Calu3 (cell line): ENCODE data around the gene AEBP1. TPM values are rescaled to one million over a fixed set of nuclear protein-coding genes. Genes with fewer than 3 reads are reported as not detected.
"Not testable (repeated sequence)": the region's sequence is repeated elsewhere in the genome, so short reads cannot be mapped to it uniquely, and the experiment has no call there.

ENCODE experiments used
- BruUV-seq: library from RNA; stranded (reverse); fragments of 400-500 nt; replicated peaks from 2 replicates; lab custom pipeline; 2021; lab: Mats Ljungman, UMichigan
- CTCF ChIA-PET: fragments of 300-600 bp; sonication (Branson Sonifier 250); formaldehyde crosslinking; loops from one replicate; lab custom pipeline; 2022; ENCODE audit warnings: antibody characterized with exemption; lab: Charles Lee
- DNase-seq: peaks from one replicate; pipeline ENCODE4 v3.0.0; 2022
- H3K27ac Mint-ChIP-seq: one replicate; pipeline ENCODE4 v1.8.0; 2022; ENCODE audit warnings: mixed read lengths; ENCODE audit not compliant: unreplicated experiment
- H3K27me3 Mint-ChIP-seq: one replicate; pipeline ENCODE4 v1.8.0; 2022; ENCODE audit warnings: mixed read lengths; ENCODE audit not compliant: unreplicated experiment
- H3K36me3 Mint-ChIP-seq: one replicate; pipeline ENCODE4 v1.8.0; 2022; ENCODE audit warnings: mild to moderate bottlenecking, moderate library complexity, mixed read lengths; ENCODE audit not compliant: insufficient read depth, unreplicated experiment
- H3K4me1 Mint-ChIP-seq: one replicate; pipeline ENCODE4 v1.8.0; 2022; ENCODE audit warnings: mild to moderate bottlenecking, low read depth, mixed read lengths; ENCODE audit not compliant: unreplicated experiment
- H3K4me3 Mint-ChIP-seq: one replicate; pipeline ENCODE4 v1.8.0; 2022; ENCODE audit warnings: mild to moderate bottlenecking, low read depth, moderate library complexity, mixed read lengths; ENCODE audit not compliant: unreplicated experiment
- H3K9me3 Mint-ChIP-seq: one replicate; pipeline ENCODE4 v1.8.0; 2022; ENCODE audit warnings: low read depth, mixed read lengths; ENCODE audit not compliant: unreplicated experiment
- CTCF ChIP-seq: fragments of 200-600 bp; IDR thresholded peaks from one replicate; pipeline ENCODE4 v1.8.0; 2022; ENCODE audit warnings: antibody characterized with exemption; ENCODE audit not compliant: unreplicated experiment
- intact Hi-C: fragments of 100-400 bp; cut with micrococcal nuclease; formaldehyde crosslinking; loops from one replicate; pipeline ENCODE4 v1.10.0; 2022; ENCODE audit not compliant: unreplicated experiment
- total RNA-seq: library from RNA; stranded (reverse); gene quantifications from 2 replicates; pipeline ENCODE4 v1.2.3, GENCODE V29; 2022

The AEBP1 gene
- total RNA-seq, 1 experiment from 2014 or later = not detected

GRCh38 chr7:44124822-44125202 is 20.7 kb downstream of the AEBP1 start:
- CTCF ChIA-PET = interaction anchor here (0.6 to 1.0 kb wide), 2 partner anchors 13 to 46 kb away, joined by 3 read pairs; no protein-coding TSS in a partner anchor
- Mint-ChIP-seq H3K36me3 (peaks cover 28% of the 10 kb centered on the region), H3K27ac (no peak overlapping the region), H3K4me1 (peaks cover 19% of the 10 kb centered on the region), H3K9me3 (no peaks in the 10 kb centered on the region), H3K4me3 (no peak overlapping the region), H3K27me3 (peaks cover 34% of the 10 kb centered on the region)
- no peak for TF ChIP-seq CTCF
- intact Hi-C loops = loop anchor here (5.0 kb wide), 1 partner anchor 78 kb away; no protein-coding TSS in a partner anchor
- no peak for DNase-seq
- no TSS peak for BruUV-seq

- CTCF ChIA-PET, BruUV-seq, H3K9me3 Mint-ChIP-seq, intact Hi-C loops, H3K4me3 Mint-ChIP-seq, DNase-seq, H3K27ac Mint-ChIP-seq: not testable (repeated sequence)
- Mint-ChIP-seq H3K4me1 (peaks cover 19% of the 10 kb centered on the region), H3K27me3 (peaks cover 35% of the 10 kb centered on the region), H3K36me3 (peaks cover 28% of the 10 kb centered on the region)
These were observed 22.4 kb downstream of the AEBP1 start for GRCh38 chr7:44126574-44126973.

GRCh38 chr7:44127161-44127560 is 23.0 kb downstream of the AEBP1 start:
- H3K27me3 Mint-ChIP-seq = peaks cover 41% of the 10 kb centered on the region
- H3K9me3 Mint-ChIP-seq = no peaks in the 10 kb centered on the region
- H3K36me3 Mint-ChIP-seq = peaks cover 28% of the 10 kb centered on the region
- no peak for TF ChIP-seq CTCF
- H3K4me3 Mint-ChIP-seq = no peak overlapping the region
- CTCF ChIA-PET = interaction anchor here (0.6 kb wide), 1 partner anchor 435 kb away, joined by 5 read pairs; no protein-coding TSS in a partner anchor
- no peak overlapping the region for H3K27ac Mint-ChIP-seq
- BruUV-seq = no TSS peak
- H3K4me1 Mint-ChIP-seq = peaks cover 22% of the 10 kb centered on the region
- DNase-seq = no peak
- intact Hi-C loops = no loop called here

GRCh38 chr7:44128721-44129582 is 24.8 kb downstream of the AEBP1 start:
- TF ChIP-seq CTCF = no peak
- BruUV-seq = no TSS peak
- intact Hi-C loops = no loop called here
- DNase-seq = no peak
- peaks cover 13% of the 10 kb centered on the region for H3K4me1 Mint-ChIP-seq
- no peaks in the 10 kb centered on the region for H3K9me3 Mint-ChIP-seq
- H3K27ac Mint-ChIP-seq = no peak overlapping the region
- CTCF ChIA-PET = no interaction called here
- H3K36me3 Mint-ChIP-seq = peaks cover 11% of the 10 kb centered on the region
- no peak overlapping the region for H3K4me3 Mint-ChIP-seq
- H3K27me3 Mint-ChIP-seq = peaks cover 50% of the 10 kb centered on the region
